HG02798 (cell line): ENCODE measurements around the gene RERE.

Experiments used
- ATAC-seq: cut with Tn5 transposase; IDR thresholded peaks from one replicate; pipeline ENCODE4 v1.9.1; 2021; ENCODE audit warnings: mild to moderate bottlenecking; ENCODE audit not compliant: unreplicated experiment, poor library complexity

The RERE gene

DNA sequence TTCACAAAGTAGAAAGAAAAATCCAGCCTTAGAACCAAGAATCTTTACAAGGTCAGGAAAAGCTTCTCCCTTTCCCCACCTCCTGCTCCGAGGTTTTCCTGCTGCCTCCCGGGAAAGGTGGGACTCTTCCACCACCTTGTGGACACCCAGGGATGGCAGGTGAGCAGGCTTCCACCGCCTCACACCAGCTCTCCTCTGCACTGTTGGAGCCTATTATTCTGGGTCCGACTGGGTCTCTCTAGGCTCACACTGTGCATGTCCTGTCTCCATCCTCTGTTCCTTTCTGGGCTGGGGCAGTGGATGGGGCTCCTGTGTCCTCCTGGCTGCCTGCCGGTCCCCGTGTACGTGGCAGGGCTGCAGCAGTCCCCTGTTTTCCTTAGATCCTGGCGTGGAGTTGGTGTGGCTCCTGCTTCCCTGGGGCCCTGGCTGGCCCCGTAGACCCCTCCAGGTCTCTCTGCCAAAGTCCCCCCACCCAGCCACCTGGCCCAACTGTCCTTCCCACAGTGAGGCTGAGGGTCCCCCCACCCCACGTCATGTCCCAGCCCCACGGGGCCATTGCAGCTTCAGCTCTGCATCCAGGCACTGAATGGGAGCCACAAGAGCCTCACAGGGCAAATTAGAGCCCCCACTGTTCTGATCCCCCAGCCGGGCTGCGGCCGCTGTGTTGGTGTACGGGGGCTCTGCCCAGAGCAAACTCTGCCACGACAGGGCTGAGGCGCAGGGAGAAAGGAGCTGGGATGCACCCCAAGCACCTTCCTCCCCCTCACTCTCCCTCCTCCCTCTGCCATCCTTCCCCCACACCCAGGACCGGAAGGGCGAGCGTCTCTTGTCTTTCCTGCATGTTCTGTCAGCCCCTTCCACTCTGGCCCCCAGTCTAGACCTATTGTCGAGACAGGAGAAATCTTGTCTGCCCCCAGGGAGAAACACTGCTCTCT, 502.8 kb downstream of the RERE start:
- ATAC-seq = no peak

- no peak for ATAC-seq
These were observed 504.2 kb downstream of the RERE start for GRCh38 chr1:8313231-8313630.

DNA sequence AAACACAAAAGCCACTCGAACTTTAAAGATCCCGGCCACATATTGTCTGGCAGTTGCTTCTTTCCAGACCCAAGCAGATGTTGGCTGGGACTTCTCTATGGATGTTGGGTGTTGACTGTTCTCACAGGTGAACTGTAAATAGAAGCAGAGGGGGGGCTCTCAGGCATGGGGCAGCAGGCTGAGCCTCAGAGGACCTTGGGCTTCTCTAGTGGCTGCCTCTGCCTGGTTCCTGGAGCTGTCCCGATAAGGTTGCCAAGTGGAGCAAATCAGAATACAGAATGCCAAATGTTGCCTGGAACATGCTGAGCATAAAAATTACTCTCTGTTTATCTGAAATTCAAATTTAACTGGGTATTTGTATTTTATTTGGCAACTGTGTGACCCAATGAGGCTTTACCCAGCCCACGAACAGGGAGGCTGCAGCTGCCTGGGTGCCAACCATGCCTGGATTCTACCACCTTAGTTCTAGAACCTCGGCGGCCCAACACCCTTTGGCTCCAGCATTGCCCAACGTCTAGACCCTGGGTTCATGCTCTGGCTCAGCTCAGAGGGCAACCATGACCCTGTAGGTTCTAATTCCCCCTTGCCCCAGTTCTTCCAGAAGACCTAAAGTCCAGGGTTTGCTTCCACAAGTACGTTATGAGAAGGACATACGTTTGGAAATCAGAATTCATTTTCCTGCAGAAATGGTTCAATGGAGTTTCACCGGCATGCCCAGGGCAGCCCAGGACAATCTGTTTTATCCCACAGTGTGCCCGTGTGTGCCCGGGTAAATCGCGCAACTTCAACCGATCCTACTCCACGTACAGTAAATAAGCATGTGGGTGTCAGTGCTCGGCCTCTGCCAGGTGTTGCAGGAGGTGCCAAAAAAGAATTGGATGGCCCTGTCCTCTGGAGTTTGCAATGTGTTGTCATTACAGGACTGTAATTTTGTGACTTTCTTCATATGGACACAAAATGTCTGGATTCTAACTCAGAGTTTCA, 504.9 kb downstream of the RERE start:
- no peak for ATAC-seq

DNA sequence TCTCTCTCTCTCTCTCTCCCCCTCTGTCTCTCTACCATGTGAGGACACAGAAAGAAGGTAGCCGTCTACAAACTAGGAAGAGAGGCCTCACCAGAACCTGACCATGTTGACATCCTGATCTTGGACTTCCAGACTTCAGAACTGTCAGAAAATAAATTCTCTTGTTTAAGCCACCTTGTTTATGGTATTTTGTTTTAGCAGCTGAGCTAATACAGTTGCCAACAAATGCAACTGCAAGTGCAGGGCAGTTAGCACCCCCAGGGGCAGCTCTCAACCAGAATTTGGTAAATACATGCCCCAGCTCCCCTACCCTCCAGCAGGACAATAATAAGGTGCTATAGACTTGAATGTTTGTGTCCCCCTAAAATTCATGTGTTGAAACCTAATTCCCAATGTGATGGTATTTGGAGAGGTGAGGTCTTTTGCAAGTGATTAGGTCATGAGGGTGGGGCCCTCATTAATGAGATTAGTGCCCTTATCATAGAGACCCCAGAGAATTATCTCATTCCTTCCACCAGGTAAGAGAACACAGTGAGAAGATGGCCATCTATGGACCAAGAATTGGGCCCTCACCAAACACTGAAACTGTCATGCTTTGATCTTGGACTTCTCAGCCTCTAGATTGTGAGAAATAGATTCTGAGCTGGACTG, 506.2 kb downstream of the RERE start:
- ATAC-seq = no peak

DNA sequence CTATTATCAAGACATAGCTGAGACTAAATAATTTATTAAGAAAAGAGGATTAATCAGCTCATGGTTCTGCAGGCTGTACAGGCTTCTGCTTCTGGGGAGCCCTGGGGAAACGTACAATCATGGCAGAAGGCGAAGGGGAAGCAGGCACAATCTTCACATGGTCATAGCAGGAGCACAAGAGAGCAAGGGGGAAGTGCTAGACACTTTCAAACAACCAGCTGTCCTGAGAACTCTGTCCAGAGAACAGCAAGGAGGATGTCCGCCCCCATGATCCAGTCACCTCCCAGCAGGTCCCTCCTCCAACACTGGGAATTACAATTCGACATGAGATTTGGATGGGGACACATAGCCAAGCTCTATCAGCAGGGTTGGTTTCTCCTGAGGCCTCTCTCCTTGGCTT, 509.8 kb downstream of the RERE start:
- no peak for ATAC-seq

DNA sequence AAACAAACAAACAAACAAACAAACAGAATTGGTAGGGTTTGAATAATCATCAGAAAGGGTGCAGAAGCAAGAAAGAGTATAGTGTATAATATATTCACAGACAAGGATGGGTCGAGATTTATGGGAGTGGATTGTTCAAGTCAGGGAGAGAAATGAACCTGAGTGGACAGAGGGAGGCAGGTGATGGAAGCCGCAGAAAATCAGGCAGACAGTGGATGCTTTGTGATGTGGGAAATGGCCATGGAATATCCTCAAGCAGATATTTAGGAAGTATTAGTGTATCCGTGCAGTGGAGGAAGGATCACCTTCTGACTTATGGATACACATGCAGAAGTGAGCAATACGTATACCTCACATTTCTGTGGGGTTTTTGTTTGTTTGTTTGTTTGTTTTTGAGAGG, 513.6 kb downstream of the RERE start:
- no peak for ATAC-seq

DNA sequence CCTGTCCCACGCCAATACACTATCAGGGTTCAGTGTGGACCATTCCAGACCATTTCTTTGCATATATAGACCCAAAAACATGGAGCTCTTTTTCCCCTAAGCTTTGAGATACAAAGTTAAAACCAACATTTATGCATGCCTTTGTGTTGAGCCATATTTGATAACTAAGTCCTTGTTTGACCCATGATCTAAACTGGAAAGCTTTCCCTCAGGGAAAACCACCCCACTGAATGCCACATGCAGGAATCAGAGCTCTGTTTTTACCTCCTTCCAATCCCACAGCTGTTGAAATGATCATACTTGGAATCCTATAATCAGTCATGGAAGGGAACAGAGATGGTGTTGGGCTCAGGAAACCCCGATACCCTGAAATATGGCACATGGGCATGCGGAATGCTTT, 514.3 kb downstream of the RERE start:
- ATAC-seq = no peak
